Measurements from ENCODE around the gene TTC34.

TTC34 gene

GRCh38 chr1:2607641-2608091, 193.8 kb downstream of the TTC34 start:
- H3K4me3 ChIP-seq (ENCODE audit: control insufficient read depth, low read depth, low read length) = no peak overlapping the region
- DNase-seq (ENCODE audit: low read depth) = no peak
- TF ChIP-seq CTCF (IDR thresholded peaks at IDR 0.05; ENCODE audit: control insufficient read depth, insufficient read depth, low read depth, low read length, missing control alignments) = no peak

GRCh38 chr1:2606881-2607621, 194.4 kb downstream of the TTC34 start:
- no peak for TF ChIP-seq CTCF (IDR thresholded peaks at IDR 0.05; ENCODE audit: control insufficient read depth, insufficient read depth, low read depth, low read length, missing control alignments)
- H3K4me3 ChIP-seq (ENCODE audit: control insufficient read depth, low read depth, low read length) = no peak overlapping the region
- no peak for DNase-seq (ENCODE audit: low read depth)

GRCh38 chr1:2606396-2606880, 195.1 kb downstream of the TTC34 start:
- TF ChIP-seq CTCF (IDR thresholded peaks at IDR 0.05; ENCODE audit: control insufficient read depth, insufficient read depth, low read depth, low read length, missing control alignments) = no peak
- no peak overlapping the region for H3K4me3 ChIP-seq (ENCODE audit: control insufficient read depth, low read depth, low read length)
- no peak for DNase-seq (ENCODE audit: low read depth)

- no peak overlapping the region for H3K4me3 ChIP-seq (ENCODE audit: control insufficient read depth, low read depth, low read length)
- no peak for TF ChIP-seq CTCF (IDR thresholded peaks at IDR 0.05; ENCODE audit: control insufficient read depth, insufficient read depth, low read depth, low read length, missing control alignments)
These were observed 195.7 kb downstream of the TTC34 start for GRCh38 chr1:2605509-2606395.

GRCh38 chr1:2604844-2605508, 196.5 kb downstream of the TTC34 start:
- DNase-seq (ENCODE audit: low read depth) = no peak
- H3K4me3 ChIP-seq (ENCODE audit: control insufficient read depth, low read depth, low read length) = no peak overlapping the region
- no peak for TF ChIP-seq CTCF (IDR thresholded peaks at IDR 0.05; ENCODE audit: control insufficient read depth, insufficient read depth, low read depth, low read length, missing control alignments)

More at GRCh38 chr1:2605509-2606395, 195.7 kb downstream of the TTC34 start:
- no peak for DNase-seq (ENCODE audit: low read depth)

- no peak for TF ChIP-seq CTCF (IDR thresholded peaks at IDR 0.05; ENCODE audit: control insufficient read depth, insufficient read depth, low read depth, low read length, missing control alignments)
- no peak overlapping the region for H3K4me3 ChIP-seq (ENCODE audit: control insufficient read depth, low read depth, low read length)
- DNase-seq (ENCODE audit: low read depth) = no peak
These were observed 197.2 kb downstream of the TTC34 start for GRCh38 chr1:2604156-2604843.
